Endometrium (tissue), 2 donors: ENCODE data around the gene CYRIA.
A peak's percentile ranks its signal among the peaks of the same experiment; 100 is the strongest.

Experiments used
- FAIRE-seq: peaks from 2 replicates; lab custom pipeline; 2012; peaks lifted over from hg19 to GRCh38; lab: Jason Lieb, UNC
- donor health status: control.
- donor health status: control.

The CYRIA gene

DNA sequence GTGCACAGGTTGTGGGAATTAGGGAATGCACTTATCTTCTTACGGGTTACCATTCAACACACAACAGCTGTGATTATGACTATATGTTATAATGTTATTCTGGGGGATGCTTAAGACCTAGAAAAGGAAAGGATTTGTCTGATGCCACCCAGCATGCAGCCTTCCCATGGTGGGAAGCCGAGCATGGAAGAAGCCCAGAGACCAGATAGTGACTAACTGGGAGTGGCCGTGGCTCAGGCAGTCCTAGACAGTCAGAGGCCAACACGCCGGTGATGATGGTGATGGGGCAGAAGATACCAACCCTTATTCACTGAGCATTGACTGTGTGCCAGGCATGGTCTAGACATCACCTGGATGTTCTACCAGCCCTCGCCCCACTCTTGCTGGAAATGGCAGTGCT is 35.9 kb downstream of the CYRIA start:
- no peak for FAIRE-seq

- FAIRE-seq = no peak
Measured at GRCh38 chr2:16629044-16629443, 36.6 kb downstream of the CYRIA start.

DNA sequence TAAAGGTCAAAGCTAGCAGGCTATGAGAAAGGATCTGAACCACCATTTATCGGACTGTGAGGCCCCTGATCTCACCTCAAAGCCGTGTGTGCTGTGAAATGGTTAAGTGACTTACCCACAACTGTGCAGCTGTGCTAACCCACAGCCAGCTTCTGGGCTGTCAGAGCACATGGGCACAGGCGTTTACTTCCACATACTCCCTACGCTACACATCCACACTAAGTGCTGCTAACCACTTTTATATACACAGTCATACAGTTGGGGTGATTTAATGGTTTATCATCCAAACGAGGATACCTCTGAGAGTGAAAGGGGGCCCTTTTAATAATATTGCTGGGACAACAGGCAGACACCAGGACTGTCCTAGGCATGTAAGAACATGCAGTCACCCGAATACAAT is 37.3 kb downstream of the CYRIA start:
- no peak for FAIRE-seq

DNA sequence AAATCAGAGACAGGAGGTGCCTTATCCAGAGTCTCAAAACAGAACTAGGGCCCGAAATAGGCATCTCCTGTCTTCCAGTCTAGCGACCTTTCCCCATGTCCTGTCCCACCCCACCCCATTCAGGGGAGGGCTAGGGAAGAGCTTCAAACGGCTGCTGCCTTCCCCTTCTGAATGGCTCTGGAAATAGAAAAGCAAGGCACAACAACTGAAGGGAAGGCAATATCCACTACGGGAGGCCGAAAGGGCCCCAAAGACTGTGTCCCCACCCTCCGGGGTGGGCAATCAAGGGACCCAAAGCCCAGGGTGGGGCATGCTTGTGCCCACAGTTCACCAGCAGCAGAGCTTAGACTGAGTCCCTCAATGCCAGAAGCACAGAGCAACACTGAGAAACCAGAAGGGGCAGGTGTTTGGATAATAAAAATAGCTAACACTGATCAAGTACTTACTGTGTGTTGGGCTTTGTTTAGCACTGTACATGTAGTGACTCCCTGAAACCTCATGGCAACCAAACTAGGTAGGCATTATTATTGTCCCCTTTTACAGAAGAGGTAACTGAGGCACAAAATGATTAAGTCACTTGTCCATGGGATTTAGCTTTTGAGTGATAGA is 38.5 kb downstream of the CYRIA start:
- no peak for FAIRE-seq

DNA sequence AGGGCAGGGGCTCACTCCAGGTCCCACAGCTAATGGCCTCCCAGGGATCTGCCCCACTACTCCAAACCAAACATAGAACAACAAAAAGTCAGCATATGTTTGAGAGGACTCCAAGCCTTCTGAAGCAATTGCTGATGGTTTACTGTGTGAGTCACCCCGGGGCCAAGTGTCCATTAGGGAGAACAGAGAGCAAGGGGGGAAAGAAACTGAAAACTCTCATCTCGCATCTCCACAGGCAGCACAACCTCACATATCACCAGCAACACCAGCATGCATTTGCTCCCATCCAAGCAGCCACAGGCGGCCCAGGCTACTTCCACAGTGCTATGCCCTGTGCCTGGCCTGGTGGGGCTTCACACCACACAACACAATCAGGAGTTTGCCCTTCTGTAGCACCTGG is 39.1 kb downstream of the CYRIA start:
- FAIRE-seq = no peak

GRCh38 chr2:16625759-16626158 is 39.9 kb downstream of the CYRIA start:
- no peak for FAIRE-seq

GRCh38 chr2:16625201-16625729 is 40.4 kb downstream of the CYRIA start:
- FAIRE-seq = no peak

DNA sequence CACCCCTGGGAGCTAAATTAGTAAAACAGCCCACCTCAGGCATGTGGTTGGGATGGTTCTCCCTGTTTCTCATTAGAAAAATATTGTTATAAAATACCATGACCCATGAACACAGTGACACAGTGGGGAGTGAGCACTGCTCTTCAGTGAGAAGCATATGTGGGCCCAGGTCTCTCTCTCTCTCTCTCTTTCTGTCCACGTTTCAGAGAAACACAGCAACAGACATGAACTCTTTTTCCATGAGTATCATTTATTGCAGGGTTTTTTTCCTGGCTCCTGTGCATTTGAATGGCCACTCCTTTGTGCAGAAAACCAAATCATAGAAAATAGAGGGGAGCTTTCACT is 41.2 kb downstream of the CYRIA start:
- no peak for FAIRE-seq

- peak; percentile 96 for FAIRE-seq
Measured at GRCh38 chr2:16623564-16624435, 41.8 kb downstream of the CYRIA start.

- no peak for FAIRE-seq
Measured at GRCh38 chr2:16623031-16623430, 42.6 kb downstream of the CYRIA start.

GRCh38 chr2:16622399-16622968 is 43.1 kb downstream of the CYRIA start:
- no peak for FAIRE-seq

- FAIRE-seq = no peak
Measured at GRCh38 chr2:16621316-16621715, 44.3 kb downstream of the CYRIA start.

- no peak for FAIRE-seq
Measured at GRCh38 chr2:16620590-16620989, 45.0 kb downstream of the CYRIA start.

GRCh38 chr2:16619576-16620245 is 45.9 kb downstream of the CYRIA start:
- FAIRE-seq = no peak

DNA sequence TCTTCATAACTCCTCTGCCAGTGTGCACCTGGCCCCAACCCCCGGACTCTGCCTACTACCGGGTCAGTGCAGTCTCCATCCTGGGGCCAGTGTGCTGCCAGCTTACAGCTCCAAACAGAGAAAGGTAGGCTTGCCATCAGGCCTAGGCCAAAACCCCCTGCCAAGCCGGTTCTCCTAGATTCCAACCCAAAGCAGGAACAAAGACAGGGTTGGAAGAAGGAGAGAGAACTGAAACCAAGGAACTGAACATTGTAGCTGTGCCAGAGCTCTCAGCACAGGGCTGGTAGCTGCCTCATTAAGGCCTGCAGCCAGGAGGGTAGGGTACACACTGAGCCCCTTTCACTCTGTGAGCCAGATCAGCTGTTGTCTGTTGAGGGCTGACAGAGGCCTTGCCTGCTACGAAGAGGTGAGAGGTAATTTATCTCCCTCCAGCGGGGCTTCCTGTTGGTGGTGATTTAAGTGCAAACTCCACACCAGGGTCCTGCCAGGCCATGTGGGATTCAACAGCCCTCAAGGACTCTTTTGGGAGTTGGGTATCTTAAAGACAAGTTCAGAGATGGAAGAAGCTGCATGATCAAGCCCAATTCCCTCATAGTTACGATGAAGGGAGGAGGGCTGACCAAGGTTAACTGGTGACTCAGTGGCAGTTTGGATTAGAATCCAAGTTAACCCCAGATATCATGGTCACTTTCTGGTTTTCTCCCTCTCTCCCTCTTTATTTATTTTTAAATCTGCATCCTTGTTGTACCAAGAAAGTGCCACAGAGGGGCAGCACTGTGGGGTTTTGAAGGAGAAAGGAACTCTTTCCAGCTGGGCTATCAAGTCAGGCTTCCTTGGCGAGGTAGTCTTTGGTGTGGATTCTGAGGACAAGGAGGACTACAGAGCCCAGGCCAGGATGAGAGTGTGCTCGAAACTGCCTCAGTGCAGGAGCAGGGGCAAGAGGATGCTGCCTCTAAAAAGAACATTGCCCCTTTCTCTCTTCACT is 48.1 kb downstream of the CYRIA start:
- FAIRE-seq = no peak
